HepG2 (cell line): ENCODE data around the gene PRCD. TPM values are rescaled to one million over a fixed set of nuclear protein-coding genes. Genes with fewer than 3 reads are reported as not detected.

Experiments
- BCL6 ChIP-seq: IDR thresholded peaks from 2 replicates; pipeline ENCODE4 v1.6.1; 2016; ENCODE audit warnings: missing genetic modification reagents, missing compliant biosample characterization
- MTF2 ChIP-seq: sonication (generic); formaldehyde crosslinking; IDR thresholded peaks from 2 replicates; pipeline ENCODE4 v1.5.0; 2020; ENCODE audit warnings: missing genetic modification reagents, borderline replicate concordance
- MXI1 ChIP-seq: IDR thresholded peaks from 3 replicates; pipeline ENCODE4 v1.6.1; 2012; ENCODE audit warnings: low read depth, low read length, inconsistent platforms, borderline replicate concordance
- NR3C1 ChIP-seq: sonication (generic); formaldehyde crosslinking; IDR thresholded peaks from 2 replicates; pipeline ENCODE4 v1.4.0; 2020; ENCODE audit warnings: missing genetic modification reagents
- SMARCE1 ChIP-seq: fragments of 450-650 bp; IDR thresholded peaks from 2 replicates; pipeline ENCODE4 v1.6.1; 2017; ENCODE audit warnings: borderline replicate concordance
- TCF7 ChIP-seq: sonication (generic); IDR thresholded peaks from 2 replicates; pipeline ENCODE4 v1.6.1; 2016; ENCODE audit warnings: antibody characterized with exemption, low read depth
- ZNF124 ChIP-seq: sonication (generic); formaldehyde crosslinking; IDR thresholded peaks from 2 replicates; pipeline ENCODE4 v1.4.0; 2020; ENCODE audit warnings: missing genetic modification reagents
- ZNF160 ChIP-seq: sonication (generic); formaldehyde crosslinking; IDR thresholded peaks from 2 replicates; pipeline ENCODE4 v1.8.0; 2022; ENCODE audit warnings: mild to moderate bottlenecking, inconsistent platforms, missing genetic modification reagents
- ZNF33A ChIP-seq: sonication (generic); formaldehyde crosslinking; IDR thresholded peaks from 2 replicates; pipeline ENCODE4 v1.5.1; 2020; ENCODE audit warnings: missing genetic modification reagents, mild to moderate bottlenecking, moderate library complexity, borderline replicate concordance
- polyA plus RNA-seq, 8 experiments: library from polyadenylated mRNA; depleted of rRNA in 3 of 8; stranded (reverse) in 7 of 8; unstranded in 1 of 8; fragments of >200 nt; fragmentation: Illumina TruSeq in 4 of 8; extraction: Trizol in 4 of 8; gene quantifications; 2 replicates each; pipeline versions ENCODE4 v1.2.1 to v1.2.3, GENCODE V29; 2011 to 2016; ENCODE audit warnings: low read depth in 4 of 8, missing spikeins in 1 of 8, mixed read lengths in 1 of 8; ENCODE audit not compliant: insufficient read depth in 1 of 8
- total RNA-seq, 5 experiments: library from RNA; depleted of rRNA; stranded (reverse); fragments of >200 nt; fragmentation: Illumina TruSeq; extraction: Trizol; gene quantifications; 2 replicates each; pipeline ENCODE4 v1.2.3, GENCODE V29; 2016; ENCODE audit warnings: low read depth in 1 of 5
- TF ChIP-seq, protein P1 (sequence below), 2 experiments: fragments of 450-650 bp in 1 of 2; sonication (generic) in 1 of 2; formaldehyde crosslinking in 1 of 2; IDR thresholded peaks; 2 replicates each; pipeline versions ENCODE4 v1.6.1 to v1.8.0; 2016 to 2022; ENCODE audit warnings: antibody characterized with exemption in 1 of 2, mild to moderate bottlenecking in 1 of 2, missing genetic modification reagents in 1 of 2
- TF ChIP-seq, protein P2 (sequence below): sonication (generic); formaldehyde crosslinking; IDR thresholded peaks from 2 replicates; pipeline ENCODE4 v1.4.0; 2020; ENCODE audit warnings: missing genetic modification reagents
- TF ChIP-seq, protein P3 (sequence below): IDR thresholded peaks from 2 replicates; pipeline ENCODE4 v1.6.1; 2012; ENCODE audit warnings: low read depth, low read length, improper control_type of control experiment

Gene PRCD
- total and polyA plus RNA-seq, 2 of the 13 experiments (the other 11 are each of a cell fraction or from before 2014, with no cell fraction given): 0.51 TPM; not detected in 1

DNA sequence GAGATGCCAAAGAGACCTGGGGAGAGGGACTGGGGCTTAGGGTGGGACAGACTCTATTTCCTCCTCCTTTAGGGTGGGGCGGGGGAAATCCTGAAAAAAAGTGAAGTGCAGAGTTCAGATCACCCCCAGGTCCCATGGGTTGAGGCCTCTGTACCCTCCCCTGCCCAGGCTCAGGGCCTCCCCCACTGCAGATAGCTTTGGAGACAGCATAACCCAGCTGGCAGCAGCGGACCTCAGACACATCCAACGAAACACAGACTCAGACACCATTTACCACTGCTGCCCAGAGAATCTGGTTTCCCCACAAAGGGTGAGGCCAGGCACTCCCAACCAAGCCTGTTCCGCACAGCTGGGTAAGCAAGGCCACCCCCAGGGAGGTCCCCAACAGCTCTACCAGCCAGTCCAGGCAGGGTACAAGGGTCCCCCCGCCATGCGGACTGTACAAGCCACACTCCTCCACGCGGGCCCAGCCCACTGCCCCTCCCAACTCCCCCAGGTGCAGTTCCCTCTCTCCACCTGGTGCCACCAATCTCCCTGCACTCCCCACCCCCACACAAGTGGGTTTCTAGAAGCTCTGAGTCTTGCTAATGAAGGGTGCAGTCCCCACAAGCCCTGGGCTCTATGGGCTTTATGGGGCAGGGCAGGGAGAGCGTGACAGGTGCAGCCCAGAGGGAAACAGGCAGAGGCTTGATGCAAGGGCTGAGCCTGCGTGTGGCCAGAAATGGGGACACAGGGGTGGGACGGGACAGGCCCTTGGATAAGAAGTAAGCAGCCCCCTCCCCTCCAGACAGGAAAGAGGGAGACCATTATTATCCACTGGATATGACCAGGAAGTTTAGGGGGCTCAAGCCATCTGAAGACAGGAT, 47.5 kb upstream of the PRCD start (continued):
- TF ChIP-seq ZNF33A: no peak
- TF ChIP-seq SMARCE1: no peak
- no peak for TF ChIP-seq MTF2 (CRISPR knock-in tag)
- TF ChIP-seq ZNF160 (CRISPR knock-in tag): no peak
- no peak for TF ChIP-seq TCF7
- TF ChIP-seq, protein P1, sequence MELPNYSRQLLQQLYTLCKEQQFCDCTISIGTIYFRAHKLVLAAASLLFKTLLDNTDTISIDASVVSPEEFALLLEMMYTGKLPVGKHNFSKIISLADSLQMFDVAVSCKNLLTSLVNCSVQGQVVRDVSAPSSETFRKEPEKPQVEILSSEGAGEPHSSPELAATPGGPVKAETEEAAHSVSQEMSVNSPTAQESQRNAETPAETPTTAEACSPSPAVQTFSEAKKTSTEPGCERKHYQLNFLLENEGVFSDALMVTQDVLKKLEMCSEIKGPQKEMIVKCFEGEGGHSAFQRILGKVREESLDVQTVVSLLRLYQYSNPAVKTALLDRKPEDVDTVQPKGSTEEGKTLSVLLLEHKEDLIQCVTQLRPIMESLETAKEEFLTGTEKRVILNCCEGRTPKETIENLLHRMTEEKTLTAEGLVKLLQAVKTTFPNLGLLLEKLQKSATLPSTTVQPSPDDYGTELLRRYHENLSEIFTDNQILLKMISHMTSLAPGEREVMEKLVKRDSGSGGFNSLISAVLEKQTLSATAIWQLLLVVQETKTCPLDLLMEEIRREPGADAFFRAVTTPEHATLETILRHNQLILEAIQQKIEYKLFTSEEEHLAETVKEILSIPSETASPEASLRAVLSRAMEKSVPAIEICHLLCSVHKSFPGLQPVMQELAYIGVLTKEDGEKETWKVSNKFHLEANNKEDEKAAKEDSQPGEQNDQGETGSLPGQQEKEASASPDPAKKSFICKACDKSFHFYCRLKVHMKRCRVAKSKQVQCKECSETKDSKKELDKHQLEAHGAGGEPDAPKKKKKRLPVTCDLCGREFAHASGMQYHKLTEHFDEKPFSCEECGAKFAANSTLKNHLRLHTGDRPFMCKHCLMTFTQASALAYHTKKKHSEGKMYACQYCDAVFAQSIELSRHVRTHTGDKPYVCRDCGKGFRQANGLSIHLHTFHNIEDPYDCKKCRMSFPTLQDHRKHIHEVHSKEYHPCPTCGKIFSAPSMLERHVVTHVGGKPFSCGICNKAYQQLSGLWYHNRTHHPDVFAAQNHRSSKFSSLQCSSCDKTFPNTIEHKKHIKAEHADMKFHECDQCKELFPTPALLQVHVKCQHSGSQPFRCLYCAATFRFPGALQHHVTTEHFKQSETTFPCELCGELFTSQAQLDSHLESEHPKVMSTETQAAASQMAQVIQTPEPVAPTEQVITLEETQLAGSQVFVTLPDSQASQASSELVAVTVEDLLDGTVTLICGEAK (IDR thresholded peaks at IDR 0.05): no peak
- TF ChIP-seq, protein P1 (CRISPR knock-in tag; IDR thresholded peaks at IDR 0.05): no peak
- no peak for TF ChIP-seq NR3C1 (CRISPR knock-in tag)
- 0 out of 3 replicates have a peak, but pooled peaks have one; percentile 9 for TF ChIP-seq MXI1
- no peak for TF ChIP-seq BCL6 (CRISPR knock-in tag)
- TF ChIP-seq ZNF124 (CRISPR knock-in tag): no peak
- TF ChIP-seq, protein P2, sequence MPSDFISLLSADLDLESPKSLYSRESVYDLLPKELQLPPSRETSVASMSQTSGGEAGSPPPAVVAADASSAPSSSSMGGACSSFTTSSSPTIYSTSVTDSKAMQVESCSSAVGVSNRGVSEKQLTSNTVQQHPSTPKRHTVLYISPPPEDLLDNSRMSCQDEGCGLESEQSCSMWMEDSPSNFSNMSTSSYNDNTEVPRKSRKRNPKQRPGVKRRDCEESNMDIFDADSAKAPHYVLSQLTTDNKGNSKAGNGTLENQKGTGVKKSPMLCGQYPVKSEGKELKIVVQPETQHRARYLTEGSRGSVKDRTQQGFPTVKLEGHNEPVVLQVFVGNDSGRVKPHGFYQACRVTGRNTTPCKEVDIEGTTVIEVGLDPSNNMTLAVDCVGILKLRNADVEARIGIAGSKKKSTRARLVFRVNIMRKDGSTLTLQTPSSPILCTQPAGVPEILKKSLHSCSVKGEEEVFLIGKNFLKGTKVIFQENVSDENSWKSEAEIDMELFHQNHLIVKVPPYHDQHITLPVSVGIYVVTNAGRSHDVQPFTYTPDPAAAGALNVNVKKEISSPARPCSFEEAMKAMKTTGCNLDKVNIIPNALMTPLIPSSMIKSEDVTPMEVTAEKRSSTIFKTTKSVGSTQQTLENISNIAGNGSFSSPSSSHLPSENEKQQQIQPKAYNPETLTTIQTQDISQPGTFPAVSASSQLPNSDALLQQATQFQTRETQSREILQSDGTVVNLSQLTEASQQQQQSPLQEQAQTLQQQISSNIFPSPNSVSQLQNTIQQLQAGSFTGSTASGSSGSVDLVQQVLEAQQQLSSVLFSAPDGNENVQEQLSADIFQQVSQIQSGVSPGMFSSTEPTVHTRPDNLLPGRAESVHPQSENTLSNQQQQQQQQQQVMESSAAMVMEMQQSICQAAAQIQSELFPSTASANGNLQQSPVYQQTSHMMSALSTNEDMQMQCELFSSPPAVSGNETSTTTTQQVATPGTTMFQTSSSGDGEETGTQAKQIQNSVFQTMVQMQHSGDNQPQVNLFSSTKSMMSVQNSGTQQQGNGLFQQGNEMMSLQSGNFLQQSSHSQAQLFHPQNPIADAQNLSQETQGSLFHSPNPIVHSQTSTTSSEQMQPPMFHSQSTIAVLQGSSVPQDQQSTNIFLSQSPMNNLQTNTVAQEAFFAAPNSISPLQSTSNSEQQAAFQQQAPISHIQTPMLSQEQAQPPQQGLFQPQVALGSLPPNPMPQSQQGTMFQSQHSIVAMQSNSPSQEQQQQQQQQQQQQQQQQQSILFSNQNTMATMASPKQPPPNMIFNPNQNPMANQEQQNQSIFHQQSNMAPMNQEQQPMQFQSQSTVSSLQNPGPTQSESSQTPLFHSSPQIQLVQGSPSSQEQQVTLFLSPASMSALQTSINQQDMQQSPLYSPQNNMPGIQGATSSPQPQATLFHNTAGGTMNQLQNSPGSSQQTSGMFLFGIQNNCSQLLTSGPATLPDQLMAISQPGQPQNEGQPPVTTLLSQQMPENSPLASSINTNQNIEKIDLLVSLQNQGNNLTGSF (CRISPR knock-in tag): 0 out of 2 replicates have a peak, but pooled peaks have one; percentile 31
- TF ChIP-seq, protein P3, sequence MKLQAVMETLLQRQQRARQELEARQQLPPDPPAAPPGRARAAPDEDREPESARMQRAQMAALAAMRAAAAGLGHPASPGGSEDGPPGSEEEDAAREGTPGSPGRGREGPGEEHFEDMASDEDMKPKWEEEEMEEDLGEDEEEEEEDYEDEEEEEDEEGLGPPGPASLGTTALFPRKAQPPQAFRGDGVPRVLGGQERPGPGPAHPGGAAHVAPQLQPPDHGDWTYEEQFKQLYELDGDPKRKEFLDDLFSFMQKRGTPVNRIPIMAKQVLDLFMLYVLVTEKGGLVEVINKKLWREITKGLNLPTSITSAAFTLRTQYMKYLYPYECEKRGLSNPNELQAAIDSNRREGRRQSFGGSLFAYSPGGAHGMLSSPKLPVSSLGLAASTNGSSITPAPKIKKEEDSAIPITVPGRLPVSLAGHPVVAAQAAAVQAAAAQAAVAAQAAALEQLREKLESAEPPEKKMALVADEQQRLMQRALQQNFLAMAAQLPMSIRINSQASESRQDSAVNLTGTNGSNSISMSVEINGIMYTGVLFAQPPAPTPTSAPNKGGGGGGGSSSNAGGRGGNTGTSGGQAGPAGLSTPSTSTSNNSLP: no peak
